HG03103 (cell line): Measurements from ENCODE around the gene INTS12.

ENCODE experiments used
- ATAC-seq: cut with Tn5 transposase; IDR thresholded peaks from one replicate; pipeline ENCODE4 v1.9.1; 2021; ENCODE audit warnings: low read depth; ENCODE audit not compliant: unreplicated experiment

Gene INTS12

DNA sequence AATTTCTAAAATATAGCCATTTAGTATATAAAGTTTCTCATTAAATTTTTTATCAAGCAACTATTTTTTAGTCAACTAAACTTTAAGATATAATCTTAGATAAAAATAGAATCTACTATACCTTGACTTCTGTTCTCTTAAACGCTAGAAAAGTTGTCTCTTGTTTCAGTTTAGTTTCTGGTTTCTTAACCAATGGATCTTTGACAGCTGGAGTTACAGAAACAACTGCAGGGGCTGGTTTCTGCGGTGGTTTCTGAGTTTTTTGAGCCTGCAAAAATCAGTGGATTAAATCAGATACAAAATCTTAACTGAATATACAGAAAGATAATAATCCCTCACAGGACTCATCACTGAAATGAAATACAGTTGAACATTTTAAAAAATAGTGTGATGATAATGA is 21.9 kb downstream of the INTS12 start:
- no peak for ATAC-seq

DNA sequence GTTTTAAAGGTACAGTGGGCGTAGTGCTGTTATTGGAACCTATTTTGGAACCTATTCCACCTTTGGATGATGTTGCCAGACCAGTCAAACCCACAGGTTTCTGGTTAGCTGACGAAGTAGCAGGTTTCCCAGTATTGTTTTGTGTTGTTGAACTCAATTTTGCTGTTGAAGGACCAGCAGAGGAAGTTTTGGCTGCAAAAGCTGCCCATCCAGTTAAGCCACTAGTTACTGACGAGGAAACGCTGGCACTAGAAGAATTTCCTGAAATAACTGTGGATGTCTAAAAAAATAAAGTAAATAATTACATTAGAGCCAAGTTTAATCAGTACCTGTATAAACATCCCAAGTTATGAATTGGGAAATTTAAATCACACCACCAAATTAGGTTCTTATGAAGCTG is 25.5 kb downstream of the INTS12 start:
- no peak for ATAC-seq

DNA sequence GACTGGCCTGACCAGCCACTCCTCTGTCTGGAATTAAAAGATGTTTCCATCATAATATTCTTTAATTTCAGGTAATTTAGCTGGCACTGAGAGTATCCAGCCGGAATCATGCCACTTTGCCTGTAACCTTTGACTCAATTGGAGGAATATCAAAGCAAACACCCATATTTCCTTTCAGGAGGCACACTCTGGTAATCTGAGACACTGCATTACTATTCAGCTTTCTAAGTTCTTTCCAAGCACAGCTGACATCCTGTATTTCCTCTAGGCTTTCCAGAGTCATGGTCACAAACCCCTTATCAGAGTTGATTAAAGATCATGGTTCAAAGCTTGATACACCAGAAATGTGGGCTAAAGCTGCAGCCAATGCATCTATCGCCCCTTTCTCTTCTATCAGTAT is 29.3 kb downstream of the INTS12 start:
- no peak for ATAC-seq

GRCh38 chr4:105677709-105678108 is 30.8 kb downstream of the INTS12 start:
- ATAC-seq: no peak

DNA sequence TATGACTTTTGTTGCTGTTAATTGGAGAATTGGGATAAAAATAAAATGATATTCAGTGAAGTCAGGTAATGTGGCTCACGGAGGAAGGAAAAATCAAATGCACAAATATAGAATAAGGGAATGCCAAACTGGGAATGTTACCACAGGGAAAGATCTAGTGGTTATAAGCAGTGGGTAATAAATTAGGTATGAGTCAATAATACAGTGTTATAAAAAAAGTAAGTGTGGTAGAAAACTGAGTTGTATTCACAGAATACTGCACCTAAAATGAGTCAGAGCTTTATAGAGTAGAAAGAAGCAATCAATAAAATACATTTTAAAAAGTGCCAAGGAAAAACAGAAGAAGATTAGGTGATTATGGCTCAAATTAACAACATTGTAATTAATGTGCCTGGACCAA is 34.5 kb downstream of the INTS12 start:
- ATAC-seq: no peak

DNA sequence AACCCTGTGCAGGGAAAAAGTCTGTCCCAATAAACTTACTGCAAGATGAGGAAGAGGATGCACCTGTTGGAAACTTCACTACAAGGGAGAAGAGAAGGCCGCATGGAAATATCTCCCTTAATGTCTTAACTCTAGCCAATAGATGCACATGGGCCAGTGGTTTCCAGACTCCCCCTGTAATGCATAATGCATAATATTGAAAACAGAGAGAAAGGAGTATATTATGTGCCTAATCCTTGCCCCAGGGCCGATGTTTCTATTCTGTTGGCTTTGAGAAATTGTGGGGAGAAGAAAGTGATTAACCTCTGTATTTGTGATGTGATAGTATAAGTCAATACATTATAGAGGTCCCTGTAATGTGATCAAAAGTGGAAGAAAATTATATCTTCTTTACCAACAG is 37.2 kb downstream of the INTS12 start:
- ATAC-seq: no peak

DNA sequence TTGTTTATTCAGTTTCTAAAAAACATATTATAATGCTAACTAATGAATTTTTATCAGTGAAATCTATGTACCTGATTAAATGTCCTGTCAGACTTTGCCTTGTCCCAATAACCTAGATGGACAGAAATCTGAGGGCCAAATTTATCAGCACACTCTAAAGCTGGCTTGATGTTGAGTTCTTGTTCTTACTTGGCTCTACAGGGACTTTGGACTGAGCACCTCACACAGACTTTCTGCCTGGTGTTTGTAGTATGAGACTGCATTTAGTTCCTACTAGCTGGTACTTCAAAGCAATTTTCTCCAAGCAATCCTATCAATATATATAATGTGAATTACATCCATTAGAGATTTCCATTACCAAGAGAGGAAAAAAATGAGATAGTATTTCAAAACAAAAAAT is 37.8 kb downstream of the INTS12 start:
- no peak for ATAC-seq

DNA sequence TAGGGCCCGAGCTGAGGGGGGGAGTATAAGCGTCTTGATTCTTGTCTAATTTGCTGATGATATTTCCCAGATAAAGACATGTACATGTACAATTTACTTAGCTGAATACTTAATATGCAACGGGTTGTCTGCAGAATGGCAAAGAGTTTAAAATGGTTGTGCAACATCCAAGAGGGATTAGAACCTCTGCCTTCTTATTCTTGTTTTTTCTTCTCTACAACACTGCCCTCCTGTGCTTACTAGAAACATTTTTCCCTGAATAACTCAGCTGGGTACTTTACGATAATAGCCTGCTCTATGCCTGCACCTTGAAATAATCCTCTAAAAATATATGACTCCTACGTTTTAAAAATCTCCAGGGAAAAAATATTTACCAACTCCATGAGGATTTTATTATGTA is 41.8 kb downstream of the INTS12 start:
- ATAC-seq: no peak

GRCh38 chr4:105662935-105663675 is 45.4 kb downstream of the INTS12 start:
- ATAC-seq: no peak

DNA sequence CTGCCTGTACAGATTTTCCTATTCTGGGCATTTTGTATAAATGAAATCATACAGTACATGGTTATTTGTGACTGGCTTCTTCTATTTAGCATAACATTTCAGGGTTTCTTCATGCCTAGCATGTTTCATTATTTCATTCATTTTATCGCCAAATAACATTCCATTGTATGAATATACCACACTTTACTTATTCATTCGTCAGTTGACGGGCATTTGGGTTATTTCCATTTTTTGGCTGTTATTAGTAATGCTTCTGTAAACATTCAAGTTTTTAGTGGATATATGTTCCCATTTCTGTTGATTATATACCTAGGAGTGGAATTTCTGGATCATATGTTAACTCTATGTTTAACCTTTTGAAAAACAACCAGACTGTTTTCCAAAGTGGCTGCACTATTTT is 47.5 kb downstream of the INTS12 start:
- ATAC-seq: no peak

GRCh38 chr4:105659190-105659589 is 49.3 kb downstream of the INTS12 start:
- no peak for ATAC-seq

DNA sequence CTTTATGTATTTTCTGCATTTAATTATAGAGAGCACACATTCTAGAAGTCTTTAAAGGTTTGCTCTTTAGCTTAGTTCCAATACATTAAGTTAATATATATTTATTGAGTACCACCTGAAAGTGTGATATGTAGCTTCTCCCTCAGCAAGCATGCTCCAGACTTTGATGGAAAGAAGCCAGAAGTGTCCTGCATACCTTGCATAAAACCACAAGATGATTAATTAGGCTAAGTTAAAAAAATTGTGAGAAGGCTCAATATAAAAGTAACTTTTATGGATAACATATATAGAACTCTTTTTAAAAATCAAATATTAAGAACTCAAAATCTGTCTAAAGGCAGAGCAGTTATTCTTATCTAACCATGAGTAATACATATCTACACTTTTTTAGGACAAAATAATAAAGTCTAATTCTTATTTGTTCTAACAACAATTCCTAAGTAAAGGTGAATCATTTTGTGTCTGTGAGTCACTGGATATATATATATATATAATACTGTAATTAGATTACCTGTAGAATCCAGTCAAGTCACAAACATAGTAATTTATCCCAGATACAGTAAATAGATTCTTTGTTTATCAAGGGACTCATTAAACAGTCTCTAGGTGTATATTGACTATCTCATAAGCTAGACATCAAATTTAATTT is 51.2 kb downstream of the INTS12 start:
- ATAC-seq: no peak

- ATAC-seq: no peak
Observed at GRCh38 chr4:105652286-105652888, 56.1 kb downstream of the INTS12 start.

- no peak for ATAC-seq
Observed at GRCh38 chr4:105651884-105652283, 56.6 kb downstream of the INTS12 start.

DNA sequence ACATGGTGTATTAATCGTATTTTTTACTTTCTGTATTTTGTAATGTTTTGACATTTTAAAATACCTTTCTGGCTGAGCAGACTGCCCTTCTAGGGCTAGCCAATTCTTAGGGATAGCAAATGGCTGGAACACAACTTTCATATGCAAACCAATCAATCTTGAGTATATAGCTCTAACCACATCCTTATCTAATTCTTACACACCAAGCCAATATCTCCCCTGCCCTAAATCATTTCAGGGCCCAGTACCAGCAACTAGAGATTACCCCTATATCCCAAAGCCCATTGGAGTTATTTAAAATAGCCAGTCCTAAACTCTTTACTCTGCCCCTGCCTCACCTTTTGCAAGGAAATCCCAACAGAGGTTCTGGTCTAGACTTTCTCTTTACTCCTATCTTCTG is 58.3 kb downstream of the INTS12 start:
- no peak for ATAC-seq

- ATAC-seq: no peak
Observed at GRCh38 chr4:105645440-105645839, 63.0 kb downstream of the INTS12 start.

DNA sequence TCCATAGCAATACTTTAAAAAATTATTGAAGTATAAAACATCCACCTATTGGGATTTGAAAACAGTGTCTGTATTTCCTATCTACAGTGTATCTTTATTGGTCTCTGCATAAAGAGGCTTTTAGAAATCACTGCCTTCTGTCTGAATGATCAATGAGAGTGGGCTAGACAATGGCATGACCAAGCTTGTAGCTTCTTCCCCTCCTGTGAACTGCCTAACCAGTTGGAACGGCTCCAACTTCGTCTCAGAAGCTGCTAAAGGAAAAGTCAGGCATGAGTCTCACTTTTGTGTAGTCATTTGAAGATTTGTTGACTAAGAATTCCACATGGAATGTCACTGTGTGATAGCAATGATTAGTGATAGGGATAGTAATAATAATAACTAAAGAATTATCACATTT is 64.2 kb downstream of the INTS12 start:
- ATAC-seq: no peak

DNA sequence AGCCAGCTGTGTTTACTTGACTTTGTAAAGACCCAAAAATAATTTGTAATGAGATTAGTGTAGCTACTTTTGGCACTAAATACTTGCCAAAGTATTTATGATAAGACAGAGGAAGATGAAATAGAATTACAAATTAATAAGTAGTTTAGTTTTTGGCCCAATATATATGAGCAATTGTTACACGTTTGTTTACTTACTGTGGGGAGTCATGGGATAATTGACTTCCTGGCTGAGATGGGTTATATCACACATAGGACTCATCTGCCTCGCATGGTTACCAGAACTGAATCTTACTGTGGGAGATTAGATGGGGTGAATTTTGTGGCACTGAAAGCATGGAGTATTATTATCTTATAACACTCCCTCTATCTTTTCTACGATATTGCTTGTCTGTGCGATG is 66.6 kb downstream of the INTS12 start:
- ATAC-seq: no peak

DNA sequence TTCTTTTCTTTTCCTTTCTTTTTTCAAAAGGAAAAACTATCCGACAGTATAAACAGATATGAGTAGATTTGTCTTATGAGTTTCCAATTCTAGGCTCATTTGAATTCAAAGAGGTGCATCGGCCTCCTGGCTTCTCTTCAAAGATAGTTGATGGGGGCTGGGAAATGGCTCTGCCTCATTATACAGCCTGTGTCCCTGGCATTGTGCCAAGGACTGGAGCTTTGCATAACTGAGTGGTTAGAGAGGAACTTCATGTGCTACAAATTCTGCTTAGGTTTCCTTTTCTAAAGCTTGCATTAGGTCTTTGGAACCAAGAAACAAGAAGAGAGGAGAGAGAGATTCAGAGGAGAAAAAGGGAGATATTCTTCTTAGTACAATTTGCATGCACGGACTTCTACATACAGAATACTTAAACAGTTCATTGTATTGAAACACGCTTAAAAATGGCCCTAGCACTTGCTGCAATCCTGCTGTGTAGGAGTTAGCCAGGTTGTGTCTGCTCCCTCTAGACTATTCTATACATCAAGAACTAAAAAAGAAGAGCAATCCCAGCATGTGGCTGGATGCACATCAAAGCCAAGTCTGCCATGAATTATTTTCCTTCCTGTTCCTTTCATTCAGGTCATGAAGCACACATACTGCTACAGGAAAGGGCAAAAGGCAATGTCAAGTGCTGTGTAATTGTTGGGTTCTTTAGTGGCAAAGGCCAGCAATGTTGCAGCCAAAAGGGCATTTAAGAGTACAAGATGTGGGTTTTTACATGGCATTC is 70.9 kb downstream of the INTS12 start:
- ATAC-seq: peak; percentile 78

DNA sequence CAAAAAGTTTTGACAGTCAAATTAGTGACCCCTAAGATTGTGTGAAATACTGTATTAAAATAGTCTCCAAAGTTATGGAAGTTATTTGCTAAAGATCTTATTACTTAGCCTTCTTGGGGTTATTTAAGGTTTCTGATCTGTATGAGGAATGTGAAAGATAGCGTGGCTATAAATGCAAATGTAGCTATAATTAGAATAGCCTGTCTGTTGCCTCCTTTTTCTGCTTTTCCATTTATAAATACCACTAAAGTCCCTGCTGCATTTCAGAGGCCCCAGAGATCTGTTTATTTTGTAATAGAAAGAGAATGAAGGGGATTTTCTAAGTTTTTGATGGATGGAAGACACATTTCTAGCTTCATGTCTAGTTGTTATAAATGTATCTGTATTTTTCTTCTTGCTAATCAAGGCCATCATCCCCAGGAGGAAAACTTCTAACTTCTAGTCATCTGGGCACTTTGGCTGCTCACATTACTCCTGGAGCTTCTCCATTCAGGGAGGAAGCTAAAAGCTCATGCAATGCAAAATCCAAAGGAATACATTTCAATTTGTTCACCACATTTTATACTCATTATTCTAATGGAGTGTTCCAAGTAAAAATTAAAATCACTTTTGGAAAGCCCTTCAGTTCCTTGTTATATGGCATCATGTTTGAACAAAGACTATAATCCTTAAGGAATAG is 73.9 kb downstream of the INTS12 start:
- ATAC-seq: no peak

DNA sequence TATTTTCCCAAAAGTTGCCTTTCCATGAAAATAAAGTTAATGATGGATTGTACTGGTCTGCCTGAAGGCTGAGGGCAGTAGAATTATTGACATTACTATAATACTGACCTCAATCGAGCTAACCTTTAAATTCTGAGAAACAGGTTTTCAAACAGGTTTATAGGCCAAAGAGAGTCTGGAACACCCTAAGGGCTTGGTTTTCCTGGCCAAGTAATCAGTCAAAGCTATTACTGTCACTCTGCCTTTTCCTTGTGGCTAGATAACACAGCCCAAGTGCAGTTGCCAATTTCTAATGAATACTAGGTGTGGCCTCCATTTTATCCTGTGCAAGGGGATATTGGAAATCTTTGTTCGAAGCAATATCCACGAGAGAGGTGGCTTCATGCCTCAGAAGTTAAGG is 75.2 kb downstream of the INTS12 start:
- no peak for ATAC-seq
